ENCODE results near the gene SRMS.

GRCh38 chr20:63586797-63587196, 39.2 kb upstream of the SRMS start:
- TF ChIP-seq CTCF (conservative IDR thresholded peaks at IDR 0.05; ENCODE audit: low read length) (no peak), EZH2phosphoT487 (IDR thresholded peaks at IDR 0.05; ENCODE audit: borderline replicate concordance, low read depth, low read length) (no peak)

All from OCI-LY7 (cell line).